HepG2 (cell line): Measurements from ENCODE around the gene CFAP97D1. TPM values are rescaled to one million over a fixed set of nuclear protein-coding genes. Genes with fewer than 3 reads are reported as not detected.

Experiments used
- ATAC-seq: fragments of 200-7000 bp; cut with Tn5 transposase; 3 replicates; pipeline ENCODE4 v1.9.1; 2020; ENCODE audit warnings: mild to moderate bottlenecking, moderate library complexity
- BruUV-seq: library from RNA; stranded (reverse); fragments of 400-500 nt; replicated peaks from 2 replicates; lab custom pipeline; 2021; lab: Mats Ljungman, UMichigan
- CTCF ChIA-PET: fragments of 300-600 bp; formaldehyde crosslinking; extraction: SDS; loops from one replicate; lab custom pipeline; 2021; ENCODE audit warnings: low total read pairs, inconsistent platforms, low intra/inter-chr PET ratio; lab: Yijun Ruan, JAX
- POLR2A ChIA-PET: fragments of 350-600 bp; sonication (Branson Sonifier 250); formaldehyde crosslinking; loops from one replicate; lab custom pipeline; 2020; ENCODE audit warnings: antibody characterized with exemption, inconsistent platforms; lab: Yijun Ruan, JAX
- DNase-seq: peaks from one replicate; pipeline ENCODE4 v3.0.0-alpha.2; 2015; ENCODE audit warnings: low spot score
- FAIRE-seq: peaks from 3 replicates; lab custom pipeline; 2011; peaks lifted over from hg19 to GRCh38; lab: Jason Lieb, UNC
- H2AFZ ChIP-seq: one replicate; pipeline ENCODE4 v1.6.1; 2011; ENCODE audit warnings: low read length, inconsistent platforms
- H3K27ac ChIP-seq: fragments of 300-600 bp; 3 replicates; pipeline ENCODE4 v1.8.0; 2011; ENCODE audit warnings: mixed run types, mild to moderate bottlenecking, mixed read lengths, low read length, inconsistent platforms; ENCODE audit not compliant: insufficient read depth; ENCODE audit errors: extremely low read length
- H3K27me3 ChIP-seq, 2 experiments: fragments of 200-600 bp in 1 of 2; 2 replicates in 1 of 2; 3 replicates in 1 of 2; pipeline versions ENCODE4 v1.6.0 to v1.8.0; 2011; ENCODE audit warnings: low read length in 2 of 2, mild to moderate bottlenecking in 2 of 2, moderate library complexity in 2 of 2, inconsistent platforms in 1 of 2; ENCODE audit not compliant: insufficient read depth in 2 of 2, control insufficient read depth in 1 of 2
- H3K36me3 ChIP-seq, 2 experiments: fragments of 200-600 bp in 1 of 2; replicated peaks in 1 of 2; 2 replicates in 1 of 2; 3 replicates in 1 of 2; pipeline versions ENCODE4 v1.5.1 to v1.8.0; 2011; ENCODE audit warnings: low read length in 2 of 2, inconsistent platforms in 1 of 2; ENCODE audit not compliant: insufficient read depth in 2 of 2, control insufficient read depth in 1 of 2
- H3K4me1 ChIP-seq: 2 replicates; pipeline ENCODE4 v1.5.1; 2012; ENCODE audit warnings: low read length, inconsistent platforms; ENCODE audit not compliant: insufficient read depth
- H3K4me2 ChIP-seq: 2 replicates; pipeline ENCODE4 v1.6.0; 2011; ENCODE audit warnings: low read depth, low read length, inconsistent platforms
- H3K4me3 ChIP-seq, 3 experiments: fragments of 200-600 bp in 1 of 3; sonication (generic), shearing (Covaris generic) in 1 of 3; replicated peaks in 1 of 3; 2 replicates each; pipeline ENCODE4 v1.5.1; 2011 to 2016; ENCODE audit warnings: low read length in 3 of 3, inconsistent platforms in 2 of 3, low read depth in 2 of 3, mild to moderate bottlenecking in 2 of 3, control low read depth in 1 of 3, mixed read lengths in 1 of 3; ENCODE audit not compliant: insufficient read depth in 1 of 3
- H3K79me2 ChIP-seq: one replicate; pipeline ENCODE4 v1.6.1; 2011; ENCODE audit warnings: low read length, inconsistent platforms; ENCODE audit not compliant: insufficient read depth
- H3K9ac ChIP-seq: 2 replicates; pipeline ENCODE4 v1.6.0; 2011; ENCODE audit warnings: mild to moderate bottlenecking, low read depth, low read length, inconsistent platforms; ENCODE audit not compliant: insufficient read depth
- H3K9me3 ChIP-seq: 2 replicates; pipeline ENCODE4 v1.5.1; 2012; ENCODE audit warnings: mild to moderate bottlenecking, low read length
- H4K20me1 ChIP-seq: 2 replicates; pipeline ENCODE4 v1.6.0; 2011; ENCODE audit warnings: inconsistent platforms, mild to moderate bottlenecking, low read length, moderate library complexity; ENCODE audit not compliant: insufficient read depth
- CEBPG ChIP-seq: IDR thresholded peaks from 2 replicates; pipeline ENCODE4 v1.6.1; 2016
- CTCF ChIP-seq: sonication (generic); formaldehyde crosslinking; IDR thresholded peaks from 2 replicates; pipeline ENCODE4 v1.5.0; 2020; ENCODE audit warnings: mild to moderate bottlenecking, missing genetic modification reagents, moderate library complexity
- DMAP1 ChIP-seq: IDR thresholded peaks from 2 replicates; pipeline ENCODE4 v1.6.1; 2016
- E2F5 ChIP-seq: sonication (generic); formaldehyde crosslinking; conservative IDR thresholded peaks from 2 replicates; pipeline ENCODE4 v1.4.0; 2020; ENCODE audit warnings: missing genetic modification reagents
- MIXL1 ChIP-seq: IDR thresholded peaks from 2 replicates; pipeline ENCODE4 v1.6.1; 2016
- NFYC ChIP-seq: IDR thresholded peaks from 2 replicates; pipeline ENCODE4 v1.6.1; 2016; ENCODE audit warnings: missing genetic modification reagents, missing compliant biosample characterization
- RAD21 ChIP-seq: fragments of 450-650 bp; formaldehyde crosslinking; IDR thresholded peaks from 2 replicates; pipeline ENCODE4 v1.5.0; 2020; ENCODE audit warnings: mild to moderate bottlenecking
- SAFB2 ChIP-seq: sonication (generic); formaldehyde crosslinking; IDR thresholded peaks from 2 replicates; pipeline ENCODE4 v1.5.1; 2020; ENCODE audit warnings: missing genetic modification reagents, low read depth, mild to moderate bottlenecking, borderline replicate concordance
- SMC3 ChIP-seq: IDR thresholded peaks from 2 replicates; pipeline ENCODE4 v1.6.1; 2011; ENCODE audit warnings: low read length, improper control_type of control experiment
- TEAD3 ChIP-seq: optimal IDR thresholded peaks from 2 replicates; pipeline ENCODE3; 2016; ENCODE audit warnings: borderline replicate concordance
- ZFP41 ChIP-seq: sonication (generic); formaldehyde crosslinking; IDR thresholded peaks from 2 replicates; pipeline ENCODE4 v1.4.0; 2020; ENCODE audit warnings: mild to moderate bottlenecking, missing genetic modification reagents, borderline replicate concordance
- ZFP62 ChIP-seq: sonication (generic); formaldehyde crosslinking; IDR thresholded peaks from 2 replicates; pipeline ENCODE4 v1.4.0; 2020; ENCODE audit warnings: missing genetic modification reagents
- ZNF644 ChIP-seq: IDR thresholded peaks from 2 replicates; pipeline ENCODE4 v1.6.1; 2016; ENCODE audit warnings: low read depth
- ZNF773 ChIP-seq: sonication (generic); formaldehyde crosslinking; IDR thresholded peaks from 2 replicates; pipeline ENCODE4 v1.4.0; 2020; ENCODE audit warnings: missing genetic modification reagents, borderline replicate concordance
- WGBS: methylation state at CpG from one replicate; pipeline ENCODE4 v1.1.6; 2017; ENCODE audit warnings: low lambda C conversion rate; 5-methylcytosine and 5-hydroxymethylcytosine counted together
- in situ Hi-C: cut with HindIII; loops from 2 replicates; pipeline ENCODE4 v1.10.0; 2017; ENCODE audit warnings: low pct_unique_long_range_greater_than_20kb; ENCODE audit not compliant: extremely low pct_ligation_motif_present
- intact Hi-C: fragments of 100-400 bp; cut with micrococcal nuclease; formaldehyde crosslinking; loops from one replicate; pipeline ENCODE4 v1.10.0; 2022; ENCODE audit not compliant: unreplicated experiment
- polyA plus RNA-seq, 8 experiments: library from polyadenylated mRNA; depleted of rRNA in 3 of 8; stranded (reverse) in 7 of 8; unstranded in 1 of 8; fragments of >200 nt; fragmentation: Illumina TruSeq in 4 of 8; extraction: Trizol in 4 of 8; gene quantifications; 2 replicates each; pipeline versions ENCODE4 v1.2.1 to v1.2.3, GENCODE V29; 2011 to 2016; ENCODE audit warnings: low read depth in 4 of 8, missing spikeins in 1 of 8, mixed read lengths in 1 of 8; ENCODE audit not compliant: insufficient read depth in 1 of 8
- total RNA-seq, 5 experiments: library from RNA; depleted of rRNA; stranded (reverse); fragments of >200 nt; fragmentation: Illumina TruSeq; extraction: Trizol; gene quantifications; 2 replicates each; pipeline ENCODE4 v1.2.3, GENCODE V29; 2016; ENCODE audit warnings: low read depth in 1 of 5
- TF ChIP-seq, protein P1 (sequence below): IDR thresholded peaks from 2 replicates; pipeline ENCODE4 v1.6.1; 2018; ENCODE audit warnings: missing genetic modification reagents
- TF ChIP-seq, protein P2 (sequence below), 2 experiments: sonication (generic) in 1 of 2; formaldehyde crosslinking in 1 of 2; IDR thresholded peaks; 2 replicates each; pipeline versions ENCODE4 v1.4.0 to v1.6.1; 2018 to 2020; ENCODE audit warnings: missing genetic modification reagents in 2 of 2, borderline replicate concordance in 1 of 2, low read depth in 1 of 2, mild to moderate bottlenecking in 1 of 2, missing biosample characterization in 1 of 2
- TF ChIP-seq, protein P3 (sequence below): sonication (generic); formaldehyde crosslinking; IDR thresholded peaks from 2 replicates; pipeline ENCODE4 v1.4.0; 2020; ENCODE audit warnings: missing genetic modification reagents

CFAP97D1 gene
- total and polyA plus RNA-seq, 2 of the 13 experiments (the other 11 are each of a cell fraction or from before 2014, with no cell fraction given) = 0.02 TPM; not detected in 1

- BruUV-seq = no TSS peak
- in situ Hi-C loops (loop anchor here (10.0 kb wide), 1 partner anchor 252 kb away; no protein-coding TSS in a partner anchor), intact Hi-C loops (loop anchor here (1.0 to 10.0 kb wide), 2 partner anchors 80 to 242 kb away; no protein-coding TSS in a partner anchor)
- peaks cover 6% of the 10 kb centered on the region for H3K4me1 ChIP-seq
- H3K9ac ChIP-seq = no peak overlapping the region
- ChIA-PET POLR2A (no interaction called here), CTCF (interaction anchor here (0.6 to 3.8 kb wide), 4 partner anchors 14 to 246 kb away, joined by 3 to 16 read pairs (median 10); partner anchors contain the start of genes CD300LG and CFAP97D1)
- no peaks in the 10 kb centered on the region for H3K9me3 ChIP-seq
- ATAC-seq (peak; percentile 40; the same call in 2 of the 3 replicates), DNase-seq (peak; percentile 58), FAIRE-seq (peak; percentile 82)
- WGBS = 68% methylated on average over 7 of the region's 7 CpGs
- no peaks in the 10 kb centered on the region for H3K27me3 ChIP-seq
- H3K4me3 ChIP-seq = no peak overlapping the region
- H3K4me2 ChIP-seq = no peak overlapping the region
- peaks cover 12 to 23% of the 10 kb centered on the region in 2 experiments for H3K36me3 ChIP-seq
- no peaks in the 10 kb centered on the region for H3K79me2 ChIP-seq
- H3K27ac ChIP-seq = no peak overlapping the region
- no peak overlapping the region for H2AFZ ChIP-seq
- no peaks in the 10 kb centered on the region for H4K20me1 ChIP-seq
- TF ChIP-seq TEAD3 (CRISPR knock-in tag) = peak; percentile 82
- no peak for TF ChIP-seq ZNF773 (CRISPR knock-in tag)
- TF ChIP-seq DMAP1 (CRISPR knock-in tag) = no peak
- peak; percentile 85 for TF ChIP-seq CTCF (CRISPR knock-in tag)
- TF ChIP-seq, protein P1, sequence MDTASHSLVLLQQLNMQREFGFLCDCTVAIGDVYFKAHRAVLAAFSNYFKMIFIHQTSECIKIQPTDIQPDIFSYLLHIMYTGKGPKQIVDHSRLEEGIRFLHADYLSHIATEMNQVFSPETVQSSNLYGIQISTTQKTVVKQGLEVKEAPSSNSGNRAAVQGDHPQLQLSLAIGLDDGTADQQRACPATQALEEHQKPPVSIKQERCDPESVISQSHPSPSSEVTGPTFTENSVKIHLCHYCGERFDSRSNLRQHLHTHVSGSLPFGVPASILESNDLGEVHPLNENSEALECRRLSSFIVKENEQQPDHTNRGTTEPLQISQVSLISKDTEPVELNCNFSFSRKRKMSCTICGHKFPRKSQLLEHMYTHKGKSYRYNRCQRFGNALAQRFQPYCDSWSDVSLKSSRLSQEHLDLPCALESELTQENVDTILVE (CRISPR knock-in tag) = 0 out of 2 replicates have a peak, but pooled peaks have one; percentile 22
- peak; percentile 68; the same call in 1 of the 2 replicates for TF ChIP-seq MIXL1
- TF ChIP-seq E2F5 = no peak
- 0 out of 2 replicates have a peak, but pooled peaks have one; percentile 14 for TF ChIP-seq CEBPG (CRISPR knock-in tag)
- TF ChIP-seq, protein P2, sequence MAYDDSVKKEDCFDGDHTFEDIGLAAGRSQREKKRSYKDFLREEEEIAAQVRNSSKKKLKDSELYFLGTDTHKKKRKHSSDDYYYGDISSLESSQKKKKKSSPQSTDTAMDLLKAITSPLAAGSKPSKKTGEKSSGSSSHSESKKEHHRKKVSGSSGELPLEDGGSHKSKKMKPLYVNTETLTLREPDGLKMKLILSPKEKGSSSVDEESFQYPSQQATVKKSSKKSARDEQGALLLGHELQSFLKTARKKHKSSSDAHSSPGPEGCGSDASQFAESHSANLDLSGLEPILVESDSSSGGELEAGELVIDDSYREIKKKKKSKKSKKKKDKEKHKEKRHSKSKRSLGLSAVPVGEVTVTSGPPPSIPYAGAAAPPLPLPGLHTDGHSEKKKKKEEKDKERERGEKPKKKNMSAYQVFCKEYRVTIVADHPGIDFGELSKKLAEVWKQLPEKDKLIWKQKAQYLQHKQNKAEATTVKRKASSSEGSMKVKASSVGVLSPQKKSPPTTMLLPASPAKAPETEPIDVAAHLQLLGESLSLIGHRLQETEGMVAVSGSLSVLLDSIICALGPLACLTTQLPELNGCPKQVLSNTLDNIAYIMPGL (CRISPR knock-in tag; IDR thresholded peaks at IDR 0.05; ENCODE audit: borderline replicate concordance in 1 of 2, low read depth in 1 of 2) = peak in 1 of 2 experiments; percentile 46; a peak in 1 of 4 replicates
- TF ChIP-seq SMC3 = peak; percentile 60
- TF ChIP-seq ZFP41 (CRISPR knock-in tag) = no peak
- TF ChIP-seq RAD21 (CRISPR knock-in tag) = no peak
- no peak for TF ChIP-seq ZFP62 (CRISPR knock-in tag)
- TF ChIP-seq, protein P3, sequence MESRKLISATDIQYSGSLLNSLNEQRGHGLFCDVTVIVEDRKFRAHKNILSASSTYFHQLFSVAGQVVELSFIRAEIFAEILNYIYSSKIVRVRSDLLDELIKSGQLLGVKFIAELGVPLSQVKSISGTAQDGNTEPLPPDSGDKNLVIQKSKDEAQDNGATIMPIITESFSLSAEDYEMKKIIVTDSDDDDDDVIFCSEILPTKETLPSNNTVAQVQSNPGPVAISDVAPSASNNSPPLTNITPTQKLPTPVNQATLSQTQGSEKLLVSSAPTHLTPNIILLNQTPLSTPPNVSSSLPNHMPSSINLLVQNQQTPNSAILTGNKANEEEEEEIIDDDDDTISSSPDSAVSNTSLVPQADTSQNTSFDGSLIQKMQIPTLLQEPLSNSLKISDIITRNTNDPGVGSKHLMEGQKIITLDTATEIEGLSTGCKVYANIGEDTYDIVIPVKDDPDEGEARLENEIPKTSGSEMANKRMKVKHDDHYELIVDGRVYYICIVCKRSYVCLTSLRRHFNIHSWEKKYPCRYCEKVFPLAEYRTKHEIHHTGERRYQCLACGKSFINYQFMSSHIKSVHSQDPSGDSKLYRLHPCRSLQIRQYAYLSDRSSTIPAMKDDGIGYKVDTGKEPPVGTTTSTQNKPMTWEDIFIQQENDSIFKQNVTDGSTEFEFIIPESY (CRISPR knock-in tag) = peak; percentile 72
- TF ChIP-seq ZNF644 (CRISPR knock-in tag) = 0 out of 2 replicates have a peak, but pooled peaks have one; percentile 26
- TF ChIP-seq SAFB2 (CRISPR knock-in tag) = no peak
- TF ChIP-seq NFYC (CRISPR knock-in tag) = no peak
Observed at GRCh38 chr17:43766413-43767052, 13.7 kb upstream of the CFAP97D1 start.
